Measurements from ENCODE around the gene WNT3.

GRCh38 chr17:46727572-46728348 lies 90.7 kb downstream of the WNT3 start:
- TF ChIP-seq CTCF (IDR thresholded peaks at IDR 0.05), result no peak
- TF ChIP-seq POLR2A (IDR thresholded peaks at IDR 0.05), result no peak

All from esophagus squamous epithelium (tissue), 4 donors.